NT2/D1 (cell line): ENCODE measurements around the gene HS1BP3.

Source experiments
- SUZ12 ChIP-seq: IDR thresholded peaks from 2 replicates; pipeline ENCODE4 v1.6.1; 2011; ENCODE audit not compliant: insufficient read length, insufficient read depth; ENCODE audit errors: extremely low read depth
- YY1 ChIP-seq: IDR thresholded peaks from 2 replicates; pipeline ENCODE4 v1.6.1; 2011; ENCODE audit not compliant: insufficient read length, insufficient read depth
- ZNF274 ChIP-seq: IDR thresholded peaks from 2 replicates; pipeline ENCODE4 v1.6.1; 2011; ENCODE audit warnings: mild to moderate bottlenecking, low read depth, low read length

GRCh38 chr2:20617892-20618467, 32.9 kb downstream of the HS1BP3 start:
- TF ChIP-seq SUZ12 (no peak), YY1 (no peak), ZNF274 (no peak)
